Stomach (tissue), 19 donors: Measurements from ENCODE around the gene CFAP61. TPM values are rescaled to one million over a fixed set of nuclear protein-coding genes. Genes with fewer than 3 reads are reported as not detected.
"Not testable (repeated sequence)": the region's sequence is repeated elsewhere in the genome, so short reads cannot be mapped to it uniquely, and the experiment has no call there.

ENCODE experiments used
- DNase-seq, 2 donors: peaks; one replicate each; pipeline versions ENCODE4 v3.0.0 to v3.0.0-alpha.2; 2013 to 2019
- H3K27ac ChIP-seq, 5 donors: fragments of 200-600 bp in 4 of 5; sonication (generic) in 4 of 5; one replicate each; pipeline ENCODE4 v1.5.1; 2013 to 2019; ENCODE audit warnings: mild to moderate bottlenecking in 1 of 5, moderate library complexity in 1 of 5
- H3K27me3 ChIP-seq, 3 donors: fragments of 200-600 bp; sonication (generic); one replicate each; pipeline ENCODE4 v1.5.1; 2017 to 2019; ENCODE audit warnings: mixed run types in 1 of 3
- H3K36me3 ChIP-seq, 4 donors: fragments of 200-600 bp; sonication (generic); 1 replicate in 3 of 4; 2 replicates in 1 of 4; pipeline ENCODE4 v1.5.1; 2016 to 2019
- H3K4me1 ChIP-seq, 4 donors: fragments of 200-600 bp; sonication (generic); one replicate each; pipeline ENCODE4 v1.5.1; 2016 to 2019
- H3K4me3 ChIP-seq, 4 donors: fragments of 200-600 bp; sonication (generic) in 3 of 4; one replicate each; pipeline ENCODE4 v1.5.1; 2016 to 2019; ENCODE audit warnings: mild to moderate bottlenecking in 1 of 4
- H3K9me3 ChIP-seq, 4 donors: fragments of 200-600 bp; sonication (generic); one replicate each; pipeline ENCODE4 v1.5.1; 2016 to 2019
- CTCF ChIP-seq, 7 experiments: fragments of 450-650 bp in 4 of 7; fragments of 200-600 bp in 3 of 7; sonication (generic) in 3 of 7; IDR thresholded peaks; one replicate each; pipeline ENCODE4 v1.5.1; 2016 to 2019; ENCODE audit warnings: antibody characterized with exemption in 7 of 7, control low read depth in 2 of 7, mild to moderate bottlenecking in 1 of 7
- EP300 ChIP-seq: sonication (generic); formaldehyde crosslinking; IDR thresholded peaks from one replicate; pipeline ENCODE4 v1.6.1; 2017; ENCODE audit warnings: antibody characterized with exemption
- POLR2A ChIP-seq, 4 donors: fragments of 450-650 bp; IDR thresholded peaks; one replicate each; pipeline ENCODE4 v1.6.1; 2016; ENCODE audit warnings: antibody characterized with exemption in 4 of 4, control low read depth in 2 of 4, mild to moderate bottlenecking in 1 of 4, moderate library complexity in 1 of 4
- POLR2AphosphoS5 ChIP-seq, 3 donors: sonication (generic); formaldehyde crosslinking; IDR thresholded peaks; one replicate each; pipeline ENCODE4 v1.6.1; 2016; ENCODE audit warnings: antibody characterized with exemption in 3 of 3
- WGBS, 5 donors: extraction: QIAGEN DNeasy Blood & Tissue Kit in 3 of 5; methylation state at CpG; one replicate each; pipeline versions ENCODE4 v1.1.5 to v1.1.7; 2013 to 2018; 5-methylcytosine and 5-hydroxymethylcytosine counted together
- intact Hi-C: fragments of 100-400 bp; cut with DNase I; formaldehyde crosslinking; loops from one replicate; pipeline ENCODE4 v1.15.1; 2023; ENCODE audit warnings: low total_unique reads
- long read RNA-seq, 10 donors: transcript quantifications; one replicate each; lab custom pipeline, GENCODE V29; 2026
- polyA plus RNA-seq, 3 donors: library from polyadenylated mRNA; stranded (reverse); fragments of 200-250 nt; gene quantifications; one replicate each; pipeline ENCODE4 v1.2.3, GENCODE V29; 2013
- total RNA-seq, 5 donors: library from RNA; depleted of rRNA; stranded (reverse); fragments of >200 nt; gene quantifications; one replicate each; pipeline versions ENCODE4 v1.1.0 to v1.2.3, GENCODE V29; 2014 to 2016
- donor health status: healthy with polysubstance abuse.
- donor health status: Bipolar disorder and iron deficiency.
- donor health status: healthy.

CFAP61 gene
- not detected for total RNA-seq
- not detected for polyA plus RNA-seq
- long read RNA-seq, donor 1 = 0 reads
- long read RNA-seq, donor 2 = 0 reads
- long read RNA-seq, donor 3 = 0 reads
- long read RNA-seq, donor 4 = 0 reads
- long read RNA-seq, donor 5 = 0 reads
- long read RNA-seq, donor 6 = 0 reads
- long read RNA-seq, donor 7 = 0 reads
- long read RNA-seq, donor 8 = 0 reads
- long read RNA-seq, donor 9 = 0 reads
- long read RNA-seq, donor 10 = 0 reads

- H3K9me3 ChIP-seq = no peaks in the 10 kb centered on the region
- 0 to 1% (median 0%) methylated on average over 26 to 67 of the region's 67 CpGs for WGBS, 5 donors
- H3K27ac ChIP-seq = peak within 1 kb of the TSS; percentile 87 to 93 (median 93)
- DNase-seq = peak; percentile 98 to 99
- no peak for TF ChIP-seq POLR2A (IDR thresholded peaks at IDR 0.05)
- TF ChIP-seq POLR2AphosphoS5 (IDR thresholded peaks at IDR 0.05) = peak; percentile 41 to 80 (median 65)
- peak in 2 of 7 experiments; percentile 12 to 24 for TF ChIP-seq CTCF (IDR thresholded peaks at IDR 0.05)
- TF ChIP-seq EP300 = no peak
- intact Hi-C loops = no loop called here
- H3K4me3 ChIP-seq = peak within 1 kb of the TSS; percentile 94 to 99 (median 96)
- no peaks in the 10 kb centered on the region for H3K27me3 ChIP-seq
- H3K36me3 ChIP-seq = peaks cover 30 to 33% (median 32%) of the 10 kb centered on the region in 4 donors
- H3K4me1 ChIP-seq = peaks cover 9 to 24% (median 15%) of the 10 kb centered on the region in 4 donors
These were observed at the start of gene CFAP61, which contains the start of gene CRNKL1 for GRCh38 chr20:20052074-20052970. Gene CFAP61 (plus strand): TSS chr20:20052532. CDS start chr20:20056654, 4,122 bp downstream. Gene CRNKL1 (minus strand): TSS chr20:20052466. CDS start chr20:20052342, 124 bp downstream.

GRCh38 chr20:20003031-20003954, 49.0 kb upstream of the CFAP61 start:
- peaks cover 11 to 59% (median 33%) of the 10 kb centered on the region in 4 donors for H3K4me1 ChIP-seq
- no peaks in the 10 kb centered on the region for H3K27me3 ChIP-seq
- H3K36me3 ChIP-seq = peaks cover 15 to 49% (median 41%) of the 10 kb centered on the region in 4 donors
- peak overlapping the region; percentile 30 to 79 (median 66) for H3K27ac ChIP-seq
- no peaks in the 10 kb centered on the region for H3K9me3 ChIP-seq
- intact Hi-C loops = no loop called here
- TF ChIP-seq POLR2A (IDR thresholded peaks at IDR 0.05) = no peak
- TF ChIP-seq POLR2AphosphoS5 (IDR thresholded peaks at IDR 0.05) = peak in 2 of 3 donors; percentile 28 to 61
- WGBS, 5 donors = 52 to 69% (median 63%) methylated on average over 23 of the region's 23 CpGs
- H3K4me3 ChIP-seq = peak overlapping the region in 2 of 4 donors; percentile 8 to 12
- peak in 1 of 2 donors; percentile 55 for DNase-seq

- not testable (repeated sequence) for DNase-seq
- WGBS, 5 donors = 74 to 88% (median 83%) methylated on average over 6 of the region's 6 CpGs
- H3K4me3 ChIP-seq = peak overlapping the region in 2 of 4 donors; percentile 8 to 12
These were observed 48.4 kb upstream of the CFAP61 start for GRCh38 chr20:20003955-20004322.

GRCh38 chr20:20005342-20005741, 47.0 kb upstream of the CFAP61 start:
- no peak for DNase-seq
- TF ChIP-seq POLR2AphosphoS5 (IDR thresholded peaks at IDR 0.05) = no peak
- TF ChIP-seq POLR2A (IDR thresholded peaks at IDR 0.05) = no peak
- no peak for TF ChIP-seq EP300
- TF ChIP-seq CTCF (IDR thresholded peaks at IDR 0.05) = no peak
- Histone ChIP-seq H3K27ac (no peak overlapping the region), H3K36me3 (peaks cover 7 to 28% (median 20%) of the 10 kb centered on the region in 4 donors), H3K9me3 (no peaks in the 10 kb centered on the region), H3K4me3 (no peak overlapping the region), H3K27me3 (no peaks in the 10 kb centered on the region), H3K4me1 (peaks cover 0 to 50% (median 26%) of the 10 kb centered on the region in 4 donors)
- intact Hi-C loops = no loop called here
- 42 to 62% (median 57%) methylated on average over 7 of the region's 7 CpGs for WGBS, 5 donors

More at GRCh38 chr20:20003955-20004322, 48.4 kb upstream of the CFAP61 start:
- Histone ChIP-seq H3K36me3 (peaks cover 9 to 42% (median 34%) of the 10 kb centered on the region in 4 donors), H3K4me1 (peaks cover 9 to 52% (median 28%) of the 10 kb centered on the region in 4 donors), H3K27ac (peak overlapping the region; percentile 30 to 79 (median 66))
- H3K27me3 ChIP-seq, H3K9me3 ChIP-seq, intact Hi-C loops: not testable (repeated sequence)
